GM12892 (cell line): ENCODE results near the gene LEMD2.

ENCODE experiments used
- POLR2A ChIP-seq: IDR thresholded peaks from 2 replicates; pipeline ENCODE4 v1.6.1; 2011; ENCODE audit warnings: low read depth, low read length, control low read depth
- POLR2AphosphoS5 ChIP-seq: IDR thresholded peaks from 2 replicates; pipeline ENCODE4 v1.6.1; 2011; ENCODE audit warnings: low read depth, low read length, control low read depth
- TAF1 ChIP-seq: IDR thresholded peaks from 2 replicates; pipeline ENCODE4 v1.6.1; 2011; ENCODE audit warnings: low read depth, mild to moderate bottlenecking, control low read depth, low read length, borderline replicate concordance

- TF ChIP-seq POLR2AphosphoS5 (no peak), POLR2A (no peak), TAF1 (no peak)
Observed at GRCh38 chr6:33803571-33804053, 14.7 kb upstream of the LEMD2 start, which contains the start of gene MLN.
